CD14-positive monocyte (primary cell): ENCODE measurements around the gene TRABD2B. TPM values are rescaled to one million over a fixed set of nuclear protein-coding genes. Genes with fewer than 3 reads are reported as not detected.

Experiments used
- DNase-seq, 3 donors: peaks; one replicate each; pipeline ENCODE4 v3.0.0-alpha.2; 2011 to 2022
- H2AFZ ChIP-seq: 2 replicates; pipeline ENCODE4 v1.6.0; 2012; ENCODE audit warnings: mild to moderate bottlenecking, low read depth, low read length, inconsistent platforms; ENCODE audit not compliant: insufficient read depth, poor library complexity, severe bottlenecking
- H3K27ac ChIP-seq, 2 donors: 1 replicate in 1 of 2; 2 replicates in 1 of 2; pipeline ENCODE4 v1.5.1; 2012 to 2013; ENCODE audit warnings: low read length in 2 of 2, control low read depth in 1 of 2, inconsistent platforms in 1 of 2, low read depth in 1 of 2, mild to moderate bottlenecking in 1 of 2
- H3K27me3 ChIP-seq, 2 donors: one replicate each; pipeline versions ENCODE4 v1.6.0 to v1.6.1; 2011 to 2013; ENCODE audit warnings: low read length in 2 of 2; ENCODE audit not compliant: control insufficient read depth in 2 of 2, insufficient read depth in 2 of 2
- H3K36me3 ChIP-seq, 2 donors: replicated peaks in 1 of 2; 1 replicate in 1 of 2; 2 replicates in 1 of 2; pipeline versions ENCODE4 v1.5.1 to v1.6.1; 2012 to 2013; ENCODE audit warnings: low read length in 2 of 2, control low read depth in 1 of 2, inconsistent platforms in 1 of 2, mild to moderate bottlenecking in 1 of 2; ENCODE audit not compliant: insufficient read depth in 2 of 2, control insufficient read depth in 1 of 2
- H3K4me1 ChIP-seq, 2 donors: 1 replicate in 1 of 2; 2 replicates in 1 of 2; pipeline versions ENCODE4 v1.5.1 to v1.6.1; 2012 to 2013; ENCODE audit warnings: low read length in 2 of 2, control low read depth in 1 of 2, inconsistent platforms in 1 of 2, mild to moderate bottlenecking in 1 of 2, moderate library complexity in 1 of 2; ENCODE audit not compliant: insufficient read depth in 2 of 2, control insufficient read depth in 1 of 2
- H3K4me2 ChIP-seq: replicated peaks from 2 replicates; pipeline ENCODE3; 2012; ENCODE audit warnings: low read length, moderate library complexity, mild to moderate bottlenecking; ENCODE audit not compliant: poor library complexity, severe bottlenecking; ENCODE audit errors: extremely low read depth
- H3K4me3 ChIP-seq, 3 experiments: fragments of 200-600 bp in 1 of 3; sonication (generic) in 1 of 3; replicated peaks in 1 of 3; 1 replicate in 2 of 3; 2 replicates in 1 of 3; pipeline ENCODE4 v1.5.1; 2011 to 2013; ENCODE audit warnings: low read length in 3 of 3, mild to moderate bottlenecking in 3 of 3, control low read depth in 2 of 3, low read depth in 2 of 3, inconsistent platforms in 1 of 3, moderate library complexity in 1 of 3
- H3K79me2 ChIP-seq: 2 replicates; pipeline ENCODE4 v1.6.0; 2012; ENCODE audit warnings: mild to moderate bottlenecking, control low read depth, inconsistent platforms, low read length, moderate library complexity; ENCODE audit not compliant: insufficient read depth
- H3K9ac ChIP-seq: 2 replicates; pipeline ENCODE4 v1.6.0; 2017; ENCODE audit warnings: low read length, mild to moderate bottlenecking; ENCODE audit not compliant: insufficient read depth, poor library complexity, severe bottlenecking
- H3K9me3 ChIP-seq, 2 donors: replicated peaks in 1 of 2; 1 replicate in 1 of 2; 2 replicates in 1 of 2; pipeline versions ENCODE4 v1.5.1 to v1.6.1; 2012 to 2013; ENCODE audit warnings: low read length in 2 of 2, control low read depth in 1 of 2; ENCODE audit not compliant: control insufficient read depth in 1 of 2, insufficient read depth in 1 of 2
- H4K20me1 ChIP-seq: 2 replicates; pipeline ENCODE4 v1.6.0; 2012; ENCODE audit warnings: mild to moderate bottlenecking, low read length, control low read depth, moderate library complexity; ENCODE audit not compliant: insufficient read depth
- H3K27ac Mint-ChIP-seq, 7 donors: one replicate each; pipeline ENCODE4 v1.8.0; 2020; ENCODE audit warnings: mild to moderate bottlenecking in 7 of 7, mixed read lengths in 7 of 7, moderate library complexity in 6 of 7, inconsistent platforms in 2 of 7
- H3K27me3 Mint-ChIP-seq, 3 donors: one replicate each; pipeline ENCODE4 v1.8.0; 2021 to 2022; ENCODE audit warnings: low read depth in 3 of 3, mild to moderate bottlenecking in 3 of 3, mixed read lengths in 3 of 3, moderate library complexity in 3 of 3, inconsistent platforms in 1 of 3
- H3K36me3 Mint-ChIP-seq, 2 donors: one replicate each; pipeline ENCODE4 v1.8.0; 2020; ENCODE audit warnings: mixed read lengths in 2 of 2, inconsistent platforms in 1 of 2, mild to moderate bottlenecking in 1 of 2
- H3K4me1 Mint-ChIP-seq: one replicate; pipeline ENCODE4 v1.8.0; 2020; ENCODE audit warnings: mild to moderate bottlenecking, mixed read lengths
- H3K4me3 Mint-ChIP-seq, 2 donors: one replicate each; pipeline ENCODE4 v1.8.0; 2020; ENCODE audit warnings: mild to moderate bottlenecking in 2 of 2, mixed read lengths in 2 of 2, moderate library complexity in 1 of 2
- H3K9me3 Mint-ChIP-seq, 7 donors: one replicate each; pipeline ENCODE4 v1.8.0; 2020 to 2022; ENCODE audit warnings: mixed read lengths in 7 of 7, mild to moderate bottlenecking in 6 of 7, moderate library complexity in 6 of 7, inconsistent platforms in 2 of 7
- CTCF ChIP-seq: fragments of 200-600 bp; IDR thresholded peaks from one replicate; pipeline ENCODE4 v1.8.0; 2022; ENCODE audit warnings: antibody characterized with exemption, mild to moderate bottlenecking
- WGBS: methylation state at CpG from one replicate; pipeline ENCODE4 v1.1.5; 2013; ENCODE audit warnings: missing lambda C conversion rate; ENCODE audit not compliant: insufficient coverage; 5-methylcytosine and 5-hydroxymethylcytosine counted together
- intact Hi-C, 2 donors: fragments of 100-400 bp; cut with micrococcal nuclease; formaldehyde crosslinking; loops; one replicate each; pipeline versions ENCODE4 v1.15.0 to v1.15.1; 2023
- polyA plus RNA-seq, 3 donors: library from polyadenylated mRNA; depleted of rRNA in 1 of 3; unstranded in 2 of 3; stranded (reverse) in 1 of 3; fragments of 300-500 nt in 2 of 3; fragments of >200 nt in 1 of 3; fragmentation: Illumina TruSeq in 2 of 3; gene quantifications; 1 replicate in 2 of 3; 2 replicates in 1 of 3; pipeline ENCODE4 v1.2.3, GENCODE V29; 2012 to 2021

TRABD2B gene
- polyA plus RNA-seq, 3 donors, result not detected

- Histone ChIP-seq H3K9me3 (no peaks in the 10 kb centered on the region), H4K20me1 (no peaks in the 10 kb centered on the region), H3K4me2 (no peak overlapping the region), H3K4me3 (no peak overlapping the region), H3K79me2 (no peaks in the 10 kb centered on the region), H3K4me1 (no peaks in the 10 kb centered on the region), H2AFZ (no peak overlapping the region), H3K27ac (no peak overlapping the region), H3K9ac (no peak overlapping the region), H3K27me3 (no peaks in the 10 kb centered on the region), H3K36me3 (no peaks in the 10 kb centered on the region)
- 78% methylated on average over 5 of the region's 5 CpGs for WGBS
- Mint-ChIP-seq H3K27ac (no peak overlapping the region), H3K27me3 (peaks cover 0 to 6% (median 4%) of the 10 kb centered on the region in 3 donors), H3K36me3 (no peaks in the 10 kb centered on the region), H3K9me3 (no peaks in the 10 kb centered on the region), H3K4me1 (no peaks in the 10 kb centered on the region), H3K4me3 (no peak overlapping the region)
- intact Hi-C loops, result no loop called here
- DNase-seq, result no peak
- no peak for TF ChIP-seq CTCF
These were observed 175.4 kb downstream of the TRABD2B start for GRCh38 chr1:47821760-47822159.

DNA sequence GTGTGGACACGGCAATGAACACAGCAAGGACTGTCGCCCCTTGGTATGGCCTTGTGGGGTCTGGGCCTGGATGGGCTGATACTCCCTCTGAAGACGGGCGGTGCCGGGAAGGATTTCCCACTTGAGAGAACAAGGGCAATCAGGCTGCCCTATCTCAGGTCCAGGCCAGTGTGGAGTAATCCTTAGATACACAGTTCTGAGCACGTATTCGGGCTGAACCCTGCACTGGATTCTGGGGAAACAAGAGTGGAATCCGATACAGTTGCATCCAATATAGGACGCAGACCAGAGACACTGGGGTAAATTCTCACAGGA lies 177.7 kb downstream of the TRABD2B start:
- no peak overlapping the region for H3K27ac Mint-ChIP-seq
- 93% methylated on average over 9 of the region's 9 CpGs for WGBS
- Histone ChIP-seq H3K79me2 (no peaks in the 10 kb centered on the region), H3K4me3 (no peak overlapping the region), H3K36me3 (no peaks in the 10 kb centered on the region), H3K4me1 (no peaks in the 10 kb centered on the region), H3K9ac (no peak overlapping the region), H3K4me2 (no peak overlapping the region), H4K20me1 (no peaks in the 10 kb centered on the region), H2AFZ (no peak overlapping the region), H3K9me3 (no peaks in the 10 kb centered on the region), H3K27me3 (no peaks in the 10 kb centered on the region), H3K27ac (no peak overlapping the region)
- no peak overlapping the region for H3K4me3 Mint-ChIP-seq
- H3K27me3 Mint-ChIP-seq, result peaks cover 0 to 5% (median 2%) of the 10 kb centered on the region in 3 donors
- intact Hi-C loops, result no loop called here
- H3K4me1 Mint-ChIP-seq, result peaks cover 2% of the 10 kb centered on the region
- no peaks in the 10 kb centered on the region for H3K9me3 Mint-ChIP-seq
- no peaks in the 10 kb centered on the region for H3K36me3 Mint-ChIP-seq
- DNase-seq, result no peak
- TF ChIP-seq CTCF, result no peak
